Measurements from ENCODE around the gene TARDBP. TPM values are rescaled to one million over a fixed set of nuclear protein-coding genes. Genes with fewer than 3 reads are reported as not detected.
"Not testable (repeated sequence)": the region's sequence is repeated elsewhere in the genome, so short reads cannot be mapped to it uniquely, and the experiment has no call there.

The TARDBP gene
- total RNA-seq, 1 donor from 2014 or later = 117 TPM

- Histone ChIP-seq H3K27ac (no peak overlapping the region), H3K36me3 (peaks cover 30% of the 10 kb centered on the region), H3K4me1 (no peaks in the 10 kb centered on the region), H3K4me3 (no peak overlapping the region), H3K27me3 (ENCODE audit: low read depth) (no peaks in the 10 kb centered on the region), H3K9me3 (no peaks in the 10 kb centered on the region)
- TF ChIP-seq CTCF (IDR thresholded peaks at IDR 0.05) = no peak
- ATAC-seq (no peak), DNase-seq (no peak)
- intact Hi-C loops (cut with DNase I) = no loop called here
Observed at GRCh38 chr1:11031624-11032262, 19.3 kb downstream of the TARDBP start.

DNA sequence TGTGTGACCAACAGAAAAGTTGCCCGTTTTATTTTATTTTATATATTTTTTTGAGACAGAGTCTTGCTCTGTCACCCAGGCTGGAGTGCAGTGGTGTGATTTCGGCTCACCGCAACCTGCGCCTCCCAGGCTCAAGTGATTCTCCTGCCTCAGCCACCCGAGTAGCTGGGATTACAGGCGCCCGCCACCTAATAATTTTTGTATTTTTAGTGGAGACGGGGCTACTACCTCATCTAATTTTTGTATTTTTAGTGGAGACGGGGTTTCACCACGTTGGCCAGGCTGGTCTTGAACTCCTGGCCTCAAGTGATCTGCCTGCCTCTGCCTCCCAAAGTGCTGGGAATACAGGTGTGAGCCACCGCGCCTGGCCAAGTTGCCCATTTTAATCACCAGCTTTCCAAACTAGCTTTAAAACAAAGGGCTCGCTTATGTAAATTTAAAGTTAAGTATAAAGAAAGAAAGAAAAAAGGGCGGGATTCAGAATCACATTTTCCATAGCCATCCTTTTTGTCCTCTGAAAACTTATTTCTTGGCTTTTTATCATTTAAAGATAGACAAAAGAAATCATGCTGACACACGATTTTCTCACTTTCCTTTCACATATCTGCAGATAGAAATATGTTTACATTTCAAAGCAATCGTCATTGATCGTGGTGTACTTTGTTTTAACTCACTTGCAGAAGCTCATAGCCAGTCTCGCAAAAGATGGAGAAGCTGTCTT lies 24.7 kb downstream of the TARDBP start:
- DNase-seq; H3K27ac ChIP-seq; H3K4me3 ChIP-seq; H3K36me3 ChIP-seq; ATAC-seq; intact Hi-C loops (cut with DNase I); H3K4me1 ChIP-seq; H3K27me3 ChIP-seq (ENCODE audit: low read depth); H3K9me3 ChIP-seq: not testable (repeated sequence)

- DNase-seq (peak; percentile 90), ATAC-seq (peak; percentile 94)
- H3K36me3 ChIP-seq = no peaks in the 10 kb centered on the region
- H3K9me3 ChIP-seq = no peaks in the 10 kb centered on the region
- H3K27ac ChIP-seq = no peak overlapping the region
- peak; percentile 95 for TF ChIP-seq CTCF (IDR thresholded peaks at IDR 0.05)
- peaks cover 4% of the 10 kb centered on the region for H3K4me1 ChIP-seq
- no peaks in the 10 kb centered on the region for H3K27me3 ChIP-seq (ENCODE audit: low read depth)
- H3K4me3 ChIP-seq = no peak overlapping the region
- intact Hi-C loops (cut with DNase I) = no loop called here
Observed at GRCh38 chr1:11037740-11038182, 25.3 kb downstream of the TARDBP start.

- H3K4me1 ChIP-seq = peaks cover 4% of the 10 kb centered on the region
- no peaks in the 10 kb centered on the region for H3K27me3 ChIP-seq (ENCODE audit: low read depth)
- ATAC-seq (no peak), DNase-seq (no peak)
- no peak for TF ChIP-seq CTCF (IDR thresholded peaks at IDR 0.05)
- H3K36me3 ChIP-seq = no peaks in the 10 kb centered on the region
- no peak overlapping the region for H3K27ac ChIP-seq
- no peak overlapping the region for H3K4me3 ChIP-seq
- intact Hi-C loops (cut with DNase I) = no loop called here
- H3K9me3 ChIP-seq = no peaks in the 10 kb centered on the region
Observed at GRCh38 chr1:11039351-11040104, 27.1 kb downstream of the TARDBP start.

- H3K9me3 ChIP-seq; H3K4me1 ChIP-seq; H3K36me3 ChIP-seq; ATAC-seq; H3K27me3 ChIP-seq (ENCODE audit: low read depth); DNase-seq; H3K4me3 ChIP-seq; H3K27ac ChIP-seq; intact Hi-C loops (cut with DNase I): not testable (repeated sequence)
Observed at GRCh38 chr1:11040105-11040429, 27.6 kb downstream of the TARDBP start.

- no peak for ATAC-seq
- H3K36me3 ChIP-seq = no peaks in the 10 kb centered on the region
- no peak for TF ChIP-seq CTCF (IDR thresholded peaks at IDR 0.05)
Observed at GRCh38 chr1:11041048-11041447, 28.6 kb downstream of the TARDBP start.

More at GRCh38 chr1:11041048-11041447, 28.6 kb downstream of the TARDBP start:
- no peak overlapping the region for H3K27ac ChIP-seq
- no peak overlapping the region for H3K4me3 ChIP-seq
- no peaks in the 10 kb centered on the region for H3K9me3 ChIP-seq
- no peak for DNase-seq
- no peaks in the 10 kb centered on the region for H3K27me3 ChIP-seq (ENCODE audit: low read depth)
- intact Hi-C loops (cut with DNase I) = no loop called here
- H3K4me1 ChIP-seq = peaks cover 4% of the 10 kb centered on the region
